ENCODE data around the gene ADAM10.

Gene ADAM10

DNA sequence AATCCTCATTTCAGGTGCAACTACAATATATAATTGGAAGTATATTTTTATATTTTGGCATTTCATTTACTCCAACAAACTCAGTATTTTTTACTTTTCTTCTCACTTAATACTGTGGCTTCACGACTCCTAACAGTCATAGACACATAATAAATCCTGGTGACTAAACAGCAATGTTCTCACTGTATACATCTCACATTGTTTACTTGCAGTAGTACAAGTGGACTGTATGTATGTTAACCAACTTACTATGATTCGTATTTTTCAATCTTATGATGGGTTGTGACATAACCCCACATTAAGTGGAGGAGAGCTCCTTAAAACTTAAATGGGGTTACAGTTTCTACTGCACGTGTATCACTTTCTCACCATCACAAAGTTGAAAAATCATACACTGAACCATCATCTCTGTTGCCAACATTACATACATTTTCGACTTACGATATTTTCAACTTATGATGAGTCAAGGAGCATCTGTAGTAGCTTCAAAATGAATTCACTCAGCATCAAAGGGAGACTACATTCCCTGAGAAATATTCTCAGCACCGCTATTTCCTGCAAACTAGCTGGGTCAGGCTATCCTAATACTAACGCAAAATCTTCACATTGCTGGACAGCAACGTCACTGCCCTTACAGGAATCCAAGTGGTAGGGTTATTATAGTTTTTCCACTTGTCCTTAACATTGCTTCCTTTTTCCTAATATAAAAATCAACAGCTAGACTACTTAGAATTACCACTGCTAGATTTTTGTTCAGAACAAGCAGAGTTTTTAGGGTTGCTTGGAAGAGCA lies 7.3 kb downstream of the ADAM10 start:
- 89 to 96% methylated on average over 8 of the region's 8 CpGs for WGBS, 2 experiments
- H3K4me3 ChIP-seq (ENCODE audit: insufficient read depth, low read depth, low read length), result no peak overlapping the region
- no peaks in the 10 kb centered on the region for H3K36me3 ChIP-seq (ENCODE audit: control insufficient read depth, insufficient read depth, low read length)
- no peaks in the 10 kb centered on the region for H3K4me1 ChIP-seq (ENCODE audit: control insufficient read depth, insufficient read depth, low read length)
- H3K27me3 ChIP-seq (ENCODE audit: control insufficient read depth, insufficient read depth, low read length, poor library complexity, severe bottlenecking), result no peaks in the 10 kb centered on the region
- no peaks in the 10 kb centered on the region for H3K9me3 ChIP-seq (ENCODE audit: control insufficient read depth, low read length)
- no peak overlapping the region for H3K27ac ChIP-seq (ENCODE audit: insufficient read depth, low read depth, low read length, poor library complexity, severe bottlenecking)

DNA sequence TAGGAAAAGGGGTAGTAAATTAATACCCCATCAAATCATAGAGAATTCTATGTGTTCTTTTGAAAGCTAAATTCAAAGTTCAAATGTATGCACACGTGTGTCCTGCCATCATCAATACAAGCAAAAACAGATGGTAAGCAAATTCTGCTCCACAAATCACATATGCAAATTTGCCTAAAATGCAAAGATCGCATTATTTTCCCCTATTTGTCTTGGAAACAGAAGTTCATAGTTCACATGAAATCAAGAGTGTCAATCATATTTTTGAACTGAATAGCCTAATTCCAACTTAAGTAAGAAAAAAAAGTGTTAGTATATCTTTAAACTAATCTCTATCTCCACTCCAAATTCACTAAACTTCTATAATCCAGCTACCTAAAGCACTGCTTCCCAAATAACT lies 8.5 kb downstream of the ADAM10 start:
- H3K27ac ChIP-seq (ENCODE audit: insufficient read depth, low read depth, low read length, poor library complexity, severe bottlenecking), result no peak overlapping the region
- H3K4me3 ChIP-seq (ENCODE audit: insufficient read depth, low read depth, low read length), result no peak overlapping the region
- WGBS, 2 experiments, result 93 to 96% methylated on average over 2 of the region's 2 CpGs

DNA sequence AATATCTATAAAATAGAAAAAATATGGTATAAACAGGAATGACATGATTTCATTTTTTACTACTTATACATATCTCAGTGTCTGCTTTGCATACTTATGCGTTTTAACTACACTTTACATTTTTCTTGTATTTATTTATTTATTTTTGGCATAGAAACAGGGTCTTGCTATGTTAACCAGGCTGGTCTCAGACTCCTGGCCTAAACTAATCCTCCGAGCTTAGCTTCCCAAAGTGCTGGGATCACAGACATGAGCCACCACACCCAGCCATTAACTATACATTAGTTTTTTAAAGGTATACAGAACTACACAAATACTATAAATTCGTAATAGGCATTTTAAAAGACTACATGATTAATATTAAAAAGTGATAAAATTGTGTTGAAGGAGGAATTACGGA lies 9.1 kb downstream of the ADAM10 start:
- H3K27ac ChIP-seq (ENCODE audit: insufficient read depth, low read depth, low read length, poor library complexity, severe bottlenecking), result no peak overlapping the region
- H3K4me1 ChIP-seq (ENCODE audit: control insufficient read depth, insufficient read depth, low read length), result no peaks in the 10 kb centered on the region
- H3K27me3 ChIP-seq (ENCODE audit: control insufficient read depth, insufficient read depth, low read length, poor library complexity, severe bottlenecking), result no peaks in the 10 kb centered on the region
- whole genome bisulfite sequencing, 2 experiments, result 86 to 88% methylated on average over 1 to 2 of the region's 4 CpGs
- no peak overlapping the region for H3K4me3 ChIP-seq (ENCODE audit: insufficient read depth, low read depth, low read length)
- H3K36me3 ChIP-seq (ENCODE audit: control insufficient read depth, insufficient read depth, low read length), result no peaks in the 10 kb centered on the region
- no peaks in the 10 kb centered on the region for H3K9me3 ChIP-seq (ENCODE audit: control insufficient read depth, low read length)

More for the DNA sequence above, 8.5 kb downstream of the ADAM10 start:
- H3K9me3 ChIP-seq (ENCODE audit: control insufficient read depth, low read length), result no peaks in the 10 kb centered on the region
- H3K27me3 ChIP-seq (ENCODE audit: control insufficient read depth, insufficient read depth, low read length, poor library complexity, severe bottlenecking), result no peaks in the 10 kb centered on the region
- no peaks in the 10 kb centered on the region for H3K4me1 ChIP-seq (ENCODE audit: control insufficient read depth, insufficient read depth, low read length)
- no peaks in the 10 kb centered on the region for H3K36me3 ChIP-seq (ENCODE audit: control insufficient read depth, insufficient read depth, low read length)

DNA sequence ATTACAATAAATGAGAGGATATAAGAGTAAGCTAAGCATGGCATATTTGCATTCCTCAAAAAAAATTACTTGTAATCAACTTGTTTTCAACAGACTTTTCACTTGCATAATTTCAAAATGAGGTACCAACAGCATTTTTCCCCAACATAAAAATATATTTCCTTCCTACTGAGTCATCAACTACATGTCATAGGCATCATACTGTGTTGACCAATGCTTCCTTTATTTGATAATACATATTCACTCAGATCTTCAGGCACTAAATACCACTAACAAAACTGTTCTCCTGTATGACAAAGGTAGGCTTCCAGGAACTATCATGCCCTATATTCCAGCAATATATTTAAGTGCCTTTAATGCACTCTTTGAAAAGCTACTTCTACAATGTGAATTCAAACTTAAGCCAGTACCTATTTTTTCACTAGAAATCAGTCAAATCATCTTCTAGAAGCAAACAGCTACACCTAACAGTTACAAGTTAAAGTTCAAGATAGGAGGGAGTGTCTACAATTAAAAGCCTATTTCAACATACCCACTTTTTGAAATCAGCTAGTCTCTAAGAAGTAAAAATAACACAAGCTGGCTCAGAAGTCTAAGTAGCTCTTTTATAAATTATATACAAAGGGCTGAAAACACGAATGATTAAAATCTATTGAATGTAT lies 11.3 kb downstream of the ADAM10 start:
- Histone ChIP-seq H3K4me3 (ENCODE audit: insufficient read depth, low read depth, low read length) (no peak overlapping the region), H3K36me3 (ENCODE audit: control insufficient read depth, insufficient read depth, low read length) (no peaks in the 10 kb centered on the region), H3K27me3 (ENCODE audit: control insufficient read depth, insufficient read depth, low read length, poor library complexity, severe bottlenecking) (no peaks in the 10 kb centered on the region), H3K4me1 (ENCODE audit: control insufficient read depth, insufficient read depth, low read length) (no peaks in the 10 kb centered on the region), H3K9me3 (ENCODE audit: control insufficient read depth, low read length) (no peaks in the 10 kb centered on the region), H3K27ac (ENCODE audit: insufficient read depth, low read depth, low read length, poor library complexity, severe bottlenecking) (no peak overlapping the region)
- WGBS, 2 experiments, result no CpG with 5 or more reads among the region's 1 CpG

DNA sequence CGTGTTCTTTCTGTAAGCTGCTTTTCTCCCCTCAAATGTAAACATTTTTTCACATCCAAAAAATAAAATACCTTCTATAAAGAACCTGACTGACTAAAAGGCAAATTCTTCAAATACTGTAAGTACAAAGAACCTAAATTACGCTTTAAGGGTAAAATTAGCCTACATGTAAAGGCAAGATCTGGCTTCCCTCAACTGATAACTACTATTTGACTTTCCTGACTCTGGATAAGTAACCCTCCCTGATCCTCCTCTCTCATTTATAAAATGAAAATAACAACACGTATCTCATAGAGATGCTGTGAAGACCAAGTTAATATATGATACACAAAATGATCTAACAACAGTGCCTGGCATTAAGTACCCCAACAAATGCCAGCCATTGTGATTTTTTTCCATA lies 12.2 kb downstream of the ADAM10 start:
- Histone ChIP-seq H3K27me3 (ENCODE audit: control insufficient read depth, insufficient read depth, low read length, poor library complexity, severe bottlenecking) (no peaks in the 10 kb centered on the region), H3K36me3 (ENCODE audit: control insufficient read depth, insufficient read depth, low read length) (no peaks in the 10 kb centered on the region), H3K4me1 (ENCODE audit: control insufficient read depth, insufficient read depth, low read length) (no peaks in the 10 kb centered on the region), H3K27ac (ENCODE audit: insufficient read depth, low read depth, low read length, poor library complexity, severe bottlenecking) (no peak overlapping the region), H3K4me3 (ENCODE audit: insufficient read depth, low read depth, low read length) (no peak overlapping the region), H3K9me3 (ENCODE audit: control insufficient read depth, low read length) (no peaks in the 10 kb centered on the region)
- 87 to 89% methylated on average over 3 of the region's 3 CpGs for WGBS, 2 experiments

DNA sequence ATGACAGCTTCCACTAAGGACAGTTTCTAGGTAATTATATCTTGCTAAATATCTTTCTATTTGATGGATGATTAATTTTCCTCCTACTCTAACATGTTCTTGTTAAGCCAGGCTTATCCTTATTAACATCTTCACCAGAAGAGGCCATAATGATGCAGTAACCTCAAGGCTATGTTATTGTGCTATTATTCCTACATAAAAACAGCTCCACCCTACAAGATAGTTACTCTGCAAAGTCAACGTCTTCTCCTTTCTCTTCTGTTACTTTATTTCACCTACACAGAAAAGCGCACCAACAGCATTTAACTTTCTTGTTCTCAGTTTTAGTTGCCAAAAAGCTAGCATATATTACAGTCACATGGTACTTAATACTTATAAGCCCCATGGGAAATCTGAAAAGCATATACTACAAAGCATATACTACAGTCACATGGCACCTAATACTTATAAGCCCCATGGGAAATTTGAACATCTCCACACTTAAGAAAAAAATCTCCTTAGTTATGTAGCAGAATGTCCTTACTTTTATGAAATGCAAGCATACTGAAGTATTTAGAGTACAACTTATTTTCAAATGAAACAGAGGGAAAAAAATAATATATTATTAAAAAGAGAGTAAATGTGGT lies 13.4 kb downstream of the ADAM10 start:
- no peak overlapping the region for H3K4me3 ChIP-seq (ENCODE audit: insufficient read depth, low read depth, low read length)
- no peaks in the 10 kb centered on the region for H3K27me3 ChIP-seq (ENCODE audit: control insufficient read depth, insufficient read depth, low read length, poor library complexity, severe bottlenecking)
- no peaks in the 10 kb centered on the region for H3K36me3 ChIP-seq (ENCODE audit: control insufficient read depth, insufficient read depth, low read length)
- no peaks in the 10 kb centered on the region for H3K4me1 ChIP-seq (ENCODE audit: control insufficient read depth, insufficient read depth, low read length)
- WGBS, 2 experiments, result 79 to 87% methylated on average over 2 of the region's 2 CpGs
- H3K9me3 ChIP-seq (ENCODE audit: control insufficient read depth, low read length), result no peaks in the 10 kb centered on the region
- H3K27ac ChIP-seq (ENCODE audit: insufficient read depth, low read depth, low read length, poor library complexity, severe bottlenecking), result no peak overlapping the region

DNA sequence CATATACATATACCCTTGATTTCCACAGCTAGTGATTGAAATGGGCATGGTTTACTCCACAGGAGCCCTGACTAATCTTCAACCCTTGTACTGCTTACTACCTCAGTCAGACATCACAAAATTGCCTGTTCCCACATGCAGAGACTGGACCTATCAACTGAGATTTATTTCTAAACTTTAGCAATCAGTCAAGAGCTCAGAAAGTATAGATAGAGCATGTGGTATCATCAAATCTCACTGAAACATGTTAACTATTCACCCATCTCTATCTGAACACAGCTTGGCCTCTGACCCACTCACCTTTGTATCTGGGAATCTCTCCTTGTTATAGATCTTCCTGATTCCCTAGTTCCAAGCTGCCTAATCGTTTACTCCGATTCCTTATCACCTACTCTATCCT lies 14.6 kb downstream of the ADAM10 start:
- Histone ChIP-seq H3K27me3 (ENCODE audit: control insufficient read depth, insufficient read depth, low read length, poor library complexity, severe bottlenecking) (no peaks in the 10 kb centered on the region), H3K4me1 (ENCODE audit: control insufficient read depth, insufficient read depth, low read length) (no peaks in the 10 kb centered on the region), H3K9me3 (ENCODE audit: control insufficient read depth, low read length) (no peaks in the 10 kb centered on the region), H3K4me3 (ENCODE audit: insufficient read depth, low read depth, low read length) (no peak overlapping the region), H3K27ac (ENCODE audit: insufficient read depth, low read depth, low read length, poor library complexity, severe bottlenecking) (no peak overlapping the region), H3K36me3 (ENCODE audit: control insufficient read depth, insufficient read depth, low read length) (no peaks in the 10 kb centered on the region)
- 85 to 89% methylated on average over 2 of the region's 2 CpGs for WGBS, 2 experiments

DNA sequence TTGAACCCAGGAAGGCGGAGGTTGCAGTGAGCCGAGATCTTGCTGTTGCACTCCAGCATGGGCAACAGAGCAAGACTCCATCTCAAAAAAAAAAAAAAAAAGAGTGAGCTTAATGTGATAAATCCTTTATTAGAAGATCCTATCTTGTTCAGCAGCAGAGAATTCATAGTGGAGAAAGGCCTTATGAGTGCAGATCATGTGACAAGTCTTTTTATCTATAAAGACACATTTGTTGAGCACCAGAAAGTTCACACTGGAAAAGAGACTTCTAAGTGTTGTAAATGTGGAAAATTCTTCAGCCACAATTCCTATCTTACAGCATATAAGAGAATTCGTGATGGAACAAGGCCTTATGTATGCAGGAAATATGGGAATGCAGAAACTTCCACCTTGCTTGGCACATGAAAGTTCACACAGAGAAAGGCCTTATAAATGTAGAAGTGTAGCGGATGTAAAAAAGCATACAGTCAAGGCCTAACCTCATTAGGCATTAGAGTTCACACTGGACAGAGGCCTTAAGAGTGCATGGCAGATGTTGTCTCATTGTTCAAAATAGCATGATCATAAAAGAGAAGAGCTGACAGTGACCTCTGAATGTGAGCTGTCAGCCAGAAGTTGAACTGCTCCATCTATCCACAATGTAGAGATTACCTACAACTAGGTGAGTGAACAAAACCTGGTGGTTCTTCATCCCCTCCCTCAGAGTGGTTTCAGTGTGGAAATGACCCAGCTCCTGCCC lies 16.7 kb downstream of the ADAM10 start:
- 90 to 98% methylated on average over 4 of the region's 4 CpGs for WGBS, 2 experiments

DNA sequence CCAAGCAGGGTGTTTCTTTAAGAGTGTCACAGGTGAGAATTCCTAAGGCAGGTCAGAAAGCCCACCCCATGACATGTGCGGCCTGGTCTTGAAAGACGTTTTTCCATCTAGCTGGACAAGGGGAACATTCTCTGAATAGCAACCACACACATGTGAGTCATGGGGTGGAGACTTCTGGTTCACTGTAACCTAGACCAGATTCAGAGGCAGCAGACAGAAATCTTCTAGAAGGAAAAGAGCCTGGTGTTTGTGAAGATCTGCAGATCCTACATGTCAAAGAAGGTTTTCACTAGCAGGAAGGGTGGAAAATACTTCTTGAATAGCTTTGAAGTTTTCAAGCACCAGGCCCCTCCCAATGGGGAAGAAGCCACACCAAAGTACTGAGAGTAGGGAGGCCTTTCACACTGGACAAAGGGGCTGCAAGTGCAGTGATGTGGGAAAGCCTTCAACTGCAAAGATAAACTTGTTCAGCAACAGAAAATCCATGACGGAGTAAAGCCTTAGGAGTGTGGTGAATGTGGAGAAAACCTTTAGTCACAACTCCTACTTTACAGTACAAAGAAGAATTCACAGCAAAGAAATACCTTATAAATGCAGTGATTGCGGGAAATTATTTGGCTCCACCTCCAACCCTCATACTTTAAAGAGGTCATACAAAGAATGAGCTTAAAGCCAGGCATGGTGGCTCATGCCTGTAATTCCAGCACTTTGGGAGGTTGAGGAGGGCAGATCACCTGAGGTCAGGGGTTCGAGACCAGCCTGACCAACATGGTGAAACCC lies 17.6 kb downstream of the ADAM10 start:
- no peak overlapping the region for H3K27ac ChIP-seq (ENCODE audit: insufficient read depth, low read depth, low read length, poor library complexity, severe bottlenecking)
- no peaks in the 10 kb centered on the region for H3K4me1 ChIP-seq (ENCODE audit: control insufficient read depth, insufficient read depth, low read length)
- no peaks in the 10 kb centered on the region for H3K36me3 ChIP-seq (ENCODE audit: control insufficient read depth, insufficient read depth, low read length)
- no peaks in the 10 kb centered on the region for H3K27me3 ChIP-seq (ENCODE audit: control insufficient read depth, insufficient read depth, low read length, poor library complexity, severe bottlenecking)
- WGBS, 2 experiments, result 89 to 90% methylated on average over 5 of the region's 5 CpGs
- H3K9me3 ChIP-seq (ENCODE audit: control insufficient read depth, low read length), result no peaks in the 10 kb centered on the region
- no peak overlapping the region for H3K4me3 ChIP-seq (ENCODE audit: insufficient read depth, low read depth, low read length)

More for the DNA sequence above, 16.7 kb downstream of the ADAM10 start:
- Histone ChIP-seq H3K4me1 (ENCODE audit: control insufficient read depth, insufficient read depth, low read length) (no peaks in the 10 kb centered on the region), H3K27ac (ENCODE audit: insufficient read depth, low read depth, low read length, poor library complexity, severe bottlenecking) (no peak overlapping the region), H3K9me3 (ENCODE audit: control insufficient read depth, low read length) (no peaks in the 10 kb centered on the region), H3K36me3 (ENCODE audit: control insufficient read depth, insufficient read depth, low read length) (no peaks in the 10 kb centered on the region), H3K4me3 (ENCODE audit: insufficient read depth, low read depth, low read length) (no peak overlapping the region), H3K27me3 (ENCODE audit: control insufficient read depth, insufficient read depth, low read length, poor library complexity, severe bottlenecking) (no peaks in the 10 kb centered on the region)
